Ovary (tissue), 9 donors: ENCODE data around the gene GREM2. TPM values are rescaled to one million over a fixed set of nuclear protein-coding genes. Genes with fewer than 3 reads are reported as not detected.

Source experiments
- DNase-seq, 5 donors: peaks; one replicate each; pipeline ENCODE4 v3.0.0-alpha.2; 2019 to 2020
- H3K27ac ChIP-seq, 2 donors: fragments of 200-600 bp; one replicate each; pipeline versions ENCODE4 v1.5.1 to v1.8.0; 2019 to 2022
- H3K27me3 ChIP-seq: fragments of 200-600 bp; one replicate; pipeline ENCODE4 v1.8.0; 2022
- H3K36me3 ChIP-seq: fragments of 200-600 bp; sonication (generic); one replicate; pipeline ENCODE4 v1.5.1; 2019
- H3K4me1 ChIP-seq: one replicate; pipeline ENCODE4 v1.8.1; 2013; ENCODE audit warnings: mild to moderate bottlenecking, moderate library complexity; ENCODE audit not compliant: insufficient read depth
- H3K4me3 ChIP-seq: fragments of 200-600 bp; sonication (generic); one replicate; pipeline ENCODE4 v1.5.1; 2017
- H3K9me3 ChIP-seq, 2 donors: fragments of 200-600 bp in 1 of 2; sonication (generic) in 1 of 2; one replicate each; pipeline versions ENCODE4 v1.5.1 to v1.8.1; 2013 to 2019; ENCODE audit warnings: mild to moderate bottlenecking in 1 of 2, moderate library complexity in 1 of 2
- EP300 ChIP-seq: sonication (generic); formaldehyde crosslinking; IDR thresholded peaks from one replicate; pipeline ENCODE4 v1.6.1; 2017; ENCODE audit warnings: antibody characterized with exemption
- POLR2A ChIP-seq: fragments of 450-650 bp; IDR thresholded peaks from one replicate; pipeline ENCODE4 v1.6.1; 2017; ENCODE audit warnings: antibody characterized with exemption, mild to moderate bottlenecking, moderate library complexity
- whole genome bisulfite sequencing, 3 donors: extraction: QIAGEN DNeasy Blood & Tissue Kit in 1 of 3; methylation state at CpG; one replicate each; pipeline versions ENCODE4 v1.1.5 to v1.1.7; 2013 to 2017; 5-methylcytosine and 5-hydroxymethylcytosine counted together
- intact Hi-C, 4 donors: fragments of 100-400 bp; cut with DNase I; formaldehyde crosslinking; loops; one replicate each; pipeline versions ENCODE4 v1.11.0 to v1.15.1; 2022 to 2023
- polyA plus RNA-seq, 2 donors: library from polyadenylated mRNA; stranded (reverse); fragments of 200-250 nt in 1 of 2; fragments of 350-450 nt in 1 of 2; fragmentation: Illumina TruSeq in 1 of 2; extraction: RNeasy Lipid Tissue Mini Kit (QIAGEN cat#74804) in 1 of 2; gene quantifications; one replicate each; pipeline ENCODE4 v1.2.3, GENCODE V29; 2013 to 2014
- total RNA-seq, 7 donors: library from RNA; depleted of rRNA in 2 of 7; stranded (reverse); fragments of >200 nt in 2 of 7; fragmentation: NEBNext Ultra II Directional in 3 of 7; extraction: Animal tissue kit (Norgen Biotek cat#: 25700) in 3 of 7; gene quantifications; one replicate each; pipeline versions ENCODE4 v1.1.0 to v1.2.4, GENCODE V29; 2016 to 2023
- TF ChIP-seq, protein P1 (sequence below), 3 donors: fragments of 450-650 bp in 2 of 3; fragments of 200-600 bp in 1 of 3; IDR thresholded peaks; one replicate each; pipeline versions ENCODE4 v1.5.1 to v1.8.0; 2016 to 2022; ENCODE audit warnings: antibody characterized with exemption in 3 of 3, mild to moderate bottlenecking in 1 of 3
- donor health status: DM: no; HTN: no; CAD: no; lungs with moderate emphysema.
- donor health status: DM: no; HTN: no; CAD: no.
- donor health status: Bipolar disorder and iron deficiency.
- donor health status: DM: yes; HTN: yes; CAD: no.
- donor health status: DM: no; HTN: no; CAD: no.
- donor health status: DM: yes; HTN: yes; CAD: no.

The GREM2 gene
- total and polyA plus RNA-seq, 9 donors, result 0.95 to 16.7 (median 5.4) TPM

GRCh38 chr1:240579511-240579910 lies 32.4 kb downstream of the GREM2 start:
- Histone ChIP-seq H3K27me3 (no peaks in the 10 kb centered on the region), H3K27ac (no peak overlapping the region), H3K4me1 (no peaks in the 10 kb centered on the region), H3K36me3 (no peaks in the 10 kb centered on the region), H3K9me3 (no peaks in the 10 kb centered on the region), H3K4me3 (no peak overlapping the region)
- 79 to 89% (median 85%) methylated on average over 4 of the region's 4 CpGs for WGBS, 3 donors
- TF ChIP-seq POLR2A (no peak), EP300 (no peak)
- TF ChIP-seq, protein P1, sequence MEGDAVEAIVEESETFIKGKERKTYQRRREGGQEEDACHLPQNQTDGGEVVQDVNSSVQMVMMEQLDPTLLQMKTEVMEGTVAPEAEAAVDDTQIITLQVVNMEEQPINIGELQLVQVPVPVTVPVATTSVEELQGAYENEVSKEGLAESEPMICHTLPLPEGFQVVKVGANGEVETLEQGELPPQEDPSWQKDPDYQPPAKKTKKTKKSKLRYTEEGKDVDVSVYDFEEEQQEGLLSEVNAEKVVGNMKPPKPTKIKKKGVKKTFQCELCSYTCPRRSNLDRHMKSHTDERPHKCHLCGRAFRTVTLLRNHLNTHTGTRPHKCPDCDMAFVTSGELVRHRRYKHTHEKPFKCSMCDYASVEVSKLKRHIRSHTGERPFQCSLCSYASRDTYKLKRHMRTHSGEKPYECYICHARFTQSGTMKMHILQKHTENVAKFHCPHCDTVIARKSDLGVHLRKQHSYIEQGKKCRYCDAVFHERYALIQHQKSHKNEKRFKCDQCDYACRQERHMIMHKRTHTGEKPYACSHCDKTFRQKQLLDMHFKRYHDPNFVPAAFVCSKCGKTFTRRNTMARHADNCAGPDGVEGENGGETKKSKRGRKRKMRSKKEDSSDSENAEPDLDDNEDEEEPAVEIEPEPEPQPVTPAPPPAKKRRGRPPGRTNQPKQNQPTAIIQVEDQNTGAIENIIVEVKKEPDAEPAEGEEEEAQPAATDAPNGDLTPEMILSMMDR (IDR thresholded peaks at IDR 0.05), result no peak
- intact Hi-C loops, result no loop called here
- no peak for DNase-seq

DNA sequence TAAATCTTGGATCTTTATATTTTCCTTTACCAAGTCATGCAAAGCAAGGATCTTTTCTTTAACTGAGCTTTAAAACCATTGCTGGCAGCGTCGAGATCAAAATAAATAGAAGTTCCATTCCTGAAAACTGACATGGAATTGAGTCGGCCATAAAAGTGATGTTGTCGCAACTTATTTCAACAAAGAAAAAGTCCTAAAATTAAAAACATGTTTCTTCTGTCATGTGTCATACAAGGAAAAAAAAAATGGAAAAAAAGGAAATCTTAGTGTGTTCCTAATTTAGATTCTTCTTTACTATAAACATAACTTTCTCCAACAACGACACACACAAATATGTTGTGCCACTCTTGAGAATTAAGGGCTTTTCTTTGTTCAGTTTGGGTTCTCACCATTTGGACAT lies 34.9 kb downstream of the GREM2 start:
- no peaks in the 10 kb centered on the region for H3K9me3 ChIP-seq
- no peak overlapping the region for H3K4me3 ChIP-seq
- TF ChIP-seq EP300, result no peak
- TF ChIP-seq POLR2A, result no peak
- TF ChIP-seq, protein P1 (IDR thresholded peaks at IDR 0.05), result no peak
- H3K27ac ChIP-seq, result no peak overlapping the region
- no peaks in the 10 kb centered on the region for H3K4me1 ChIP-seq
- H3K36me3 ChIP-seq, result no peaks in the 10 kb centered on the region
- intact Hi-C loops, result no loop called here
- WGBS, 3 donors, result 87 to 89% (median 89%) methylated on average over 5 of the region's 5 CpGs
- no peaks in the 10 kb centered on the region for H3K27me3 ChIP-seq
- DNase-seq, result no peak

GRCh38 chr1:240575981-240576662 lies 35.8 kb downstream of the GREM2 start:
- no peak for DNase-seq
- H3K36me3 ChIP-seq, result no peaks in the 10 kb centered on the region
- H3K27ac ChIP-seq, result no peak overlapping the region
- no peak overlapping the region for H3K4me3 ChIP-seq
- no peaks in the 10 kb centered on the region for H3K9me3 ChIP-seq
- intact Hi-C loops, result no loop called here
- TF ChIP-seq, protein P1 (IDR thresholded peaks at IDR 0.05), result no peak
- TF ChIP-seq POLR2A (no peak), EP300 (no peak)
- H3K4me1 ChIP-seq, result no peaks in the 10 kb centered on the region
- 22 to 34% (median 29%) methylated on average over 9 of the region's 9 CpGs for WGBS, 3 donors
- H3K27me3 ChIP-seq, result no peaks in the 10 kb centered on the region

- H3K36me3 ChIP-seq, result no peaks in the 10 kb centered on the region
- no peaks in the 10 kb centered on the region for H3K4me1 ChIP-seq
- no peak overlapping the region for H3K4me3 ChIP-seq
- TF ChIP-seq POLR2A (no peak), EP300 (no peak)
- TF ChIP-seq, protein P1 (IDR thresholded peaks at IDR 0.05), result no peak
- no peak overlapping the region for H3K27ac ChIP-seq
- intact Hi-C loops, result no loop called here
- H3K9me3 ChIP-seq, result no peaks in the 10 kb centered on the region
- DNase-seq, result no peak
- H3K27me3 ChIP-seq, result no peaks in the 10 kb centered on the region
- 62 to 68% (median 63%) methylated on average over 1 of the region's 1 CpG for WGBS, 3 donors
Measured at GRCh38 chr1:240572328-240572727, 39.6 kb downstream of the GREM2 start.
